ENCODE results near the gene RNF39.
A peak's percentile ranks its signal among the peaks of the same experiment; 100 is the strongest.

Gene RNF39

GRCh38 chr6:30101444-30102413 lies 26.2 kb upstream of the RNF39 start:
- peak overlapping the region; percentile 26; the same call in 1 of the 2 replicates for H3K27ac ChIP-seq
- peak; percentile 27; the same call in 1 of the 2 replicates for TF ChIP-seq CTCF (conservative IDR thresholded peaks at IDR 0.05)

GRCh38 chr6:30100585-30101443 lies 25.2 kb upstream of the RNF39 start:
- TF ChIP-seq CTCF (conservative IDR thresholded peaks at IDR 0.05): peak; percentile 37
- peak overlapping the region; percentile 26; the same call in 1 of the 2 replicates for H3K27ac ChIP-seq

GRCh38 chr6:30100154-30100553 lies 24.6 kb upstream of the RNF39 start:
- TF ChIP-seq CTCF (conservative IDR thresholded peaks at IDR 0.05): no peak
- no peak overlapping the region for H3K27ac ChIP-seq

GRCh38 chr6:30097902-30098768 lies 22.6 kb upstream of the RNF39 start:
- no peak for TF ChIP-seq CTCF (conservative IDR thresholded peaks at IDR 0.05)
- no peak overlapping the region for H3K27ac ChIP-seq

- TF ChIP-seq CTCF (conservative IDR thresholded peaks at IDR 0.05): no peak
- H3K27ac ChIP-seq: no peak overlapping the region
Measured at GRCh38 chr6:30096829-30097228, 21.3 kb upstream of the RNF39 start.

- no peak overlapping the region for H3K27ac ChIP-seq
- TF ChIP-seq CTCF (conservative IDR thresholded peaks at IDR 0.05): no peak
Measured at GRCh38 chr6:30093951-30094661, 18.5 kb upstream of the RNF39 start.

All from VCaP (cell line).